Astrocyte of the spinal cord (primary cell): ENCODE measurements around the gene PSME3IP1.
"Not testable (repeated sequence)": the region's sequence is repeated elsewhere in the genome, so short reads cannot be mapped to it uniquely, and the experiment has no call there.

Source experiments
- DNase-seq: peaks from one replicate; pipeline ENCODE4 v3.0.0; 2011; ENCODE audit warnings: low read depth, low spot score
- H3K4me3 ChIP-seq: 2 replicates; pipeline ENCODE4 v1.5.1; 2011; ENCODE audit warnings: low read depth, mild to moderate bottlenecking, low read length, moderate library complexity
- in situ Hi-C: cut with HindIII; loops from 2 replicates; pipeline ENCODE4 v1.10.0; 2017; ENCODE audit warnings: low sequenced_read_pairs
- TF ChIP-seq, protein P1 (sequence below): IDR thresholded peaks from 2 replicates; pipeline ENCODE4 v1.5.1; 2012; ENCODE audit warnings: low read depth, mild to moderate bottlenecking, low read length, inconsistent platforms

PSME3IP1 gene

DNA sequence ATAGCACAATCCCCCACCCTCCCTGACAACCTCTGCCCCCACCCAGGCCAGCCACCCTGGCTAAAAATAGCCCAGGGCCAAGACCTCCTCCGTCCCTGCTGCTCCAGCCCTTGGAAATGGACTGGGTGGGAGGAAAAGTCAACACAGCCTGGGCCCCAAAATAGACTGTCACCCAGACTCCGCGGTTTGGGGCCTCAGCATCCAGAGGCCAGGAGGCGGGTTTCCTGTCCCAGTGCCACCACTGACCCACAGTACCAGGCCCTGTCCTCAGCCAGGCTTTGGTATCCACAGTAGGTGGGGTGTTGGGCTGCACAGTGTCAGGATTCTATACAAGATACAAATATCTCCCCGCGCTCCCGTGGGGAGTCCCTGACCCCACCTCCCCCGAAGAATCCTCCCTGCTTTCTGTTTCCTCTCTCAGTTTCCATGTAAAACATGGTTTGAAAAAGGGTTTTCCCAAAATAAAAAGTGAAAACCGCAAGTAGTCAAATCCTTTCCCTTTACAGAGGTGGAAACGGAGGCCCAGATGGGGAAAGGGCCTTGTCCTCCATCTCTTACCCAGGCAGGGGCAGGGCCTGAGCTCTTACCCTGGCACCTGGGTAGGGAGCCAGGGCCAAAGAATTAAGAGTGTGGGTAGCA is 73.3 kb downstream of the PSME3IP1 start:
- TF ChIP-seq, protein P1, sequence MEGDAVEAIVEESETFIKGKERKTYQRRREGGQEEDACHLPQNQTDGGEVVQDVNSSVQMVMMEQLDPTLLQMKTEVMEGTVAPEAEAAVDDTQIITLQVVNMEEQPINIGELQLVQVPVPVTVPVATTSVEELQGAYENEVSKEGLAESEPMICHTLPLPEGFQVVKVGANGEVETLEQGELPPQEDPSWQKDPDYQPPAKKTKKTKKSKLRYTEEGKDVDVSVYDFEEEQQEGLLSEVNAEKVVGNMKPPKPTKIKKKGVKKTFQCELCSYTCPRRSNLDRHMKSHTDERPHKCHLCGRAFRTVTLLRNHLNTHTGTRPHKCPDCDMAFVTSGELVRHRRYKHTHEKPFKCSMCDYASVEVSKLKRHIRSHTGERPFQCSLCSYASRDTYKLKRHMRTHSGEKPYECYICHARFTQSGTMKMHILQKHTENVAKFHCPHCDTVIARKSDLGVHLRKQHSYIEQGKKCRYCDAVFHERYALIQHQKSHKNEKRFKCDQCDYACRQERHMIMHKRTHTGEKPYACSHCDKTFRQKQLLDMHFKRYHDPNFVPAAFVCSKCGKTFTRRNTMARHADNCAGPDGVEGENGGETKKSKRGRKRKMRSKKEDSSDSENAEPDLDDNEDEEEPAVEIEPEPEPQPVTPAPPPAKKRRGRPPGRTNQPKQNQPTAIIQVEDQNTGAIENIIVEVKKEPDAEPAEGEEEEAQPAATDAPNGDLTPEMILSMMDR = no peak
- in situ Hi-C loops = no loop called here
- no peak for DNase-seq
- no peak overlapping the region for H3K4me3 ChIP-seq

DNA sequence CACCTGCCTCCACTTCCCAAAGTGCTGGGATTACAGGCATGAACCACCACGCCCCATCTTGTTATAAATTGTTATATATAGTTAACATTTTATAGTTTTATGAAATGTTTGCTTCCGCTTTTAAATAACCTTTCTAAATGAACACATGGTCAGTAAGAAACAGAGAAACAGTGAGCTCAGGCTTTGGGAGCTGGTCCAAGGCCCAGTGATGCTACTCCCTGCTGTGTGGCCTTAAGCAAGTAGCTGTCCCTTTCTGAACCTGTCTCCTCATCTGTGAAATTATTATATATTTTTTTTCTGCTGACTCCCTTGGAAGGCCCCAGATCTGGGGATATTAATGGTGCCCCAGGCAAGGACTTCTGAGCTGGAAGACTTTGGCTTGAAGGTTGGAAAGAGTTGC is 74.4 kb downstream of the PSME3IP1 start:
- TF ChIP-seq, protein P1 = no peak
- in situ Hi-C loops = no loop called here
- DNase-seq = no peak
- H3K4me3 ChIP-seq = no peak overlapping the region

DNA sequence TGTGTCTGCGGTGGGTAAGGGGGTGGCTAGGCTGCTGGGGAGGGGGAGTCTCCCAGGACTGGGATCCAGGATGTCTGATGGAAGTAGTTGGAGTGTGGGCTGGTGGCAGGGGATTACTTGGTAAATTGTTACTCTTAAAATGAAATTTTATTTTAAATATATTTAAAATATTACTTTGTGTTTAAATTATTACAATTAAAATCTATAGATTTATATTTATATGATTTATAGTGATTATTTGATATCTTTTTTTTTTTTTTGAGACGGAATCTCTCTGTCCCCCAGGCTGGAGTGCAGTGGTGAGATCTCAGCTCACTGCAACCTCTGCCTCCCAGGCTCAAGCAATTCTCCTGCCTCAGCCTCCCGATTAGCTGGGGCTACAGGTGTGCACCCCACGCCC is 74.9 kb downstream of the PSME3IP1 start:
- no peak for DNase-seq
- TF ChIP-seq, protein P1 = no peak
- in situ Hi-C loops = no loop called here

DNA sequence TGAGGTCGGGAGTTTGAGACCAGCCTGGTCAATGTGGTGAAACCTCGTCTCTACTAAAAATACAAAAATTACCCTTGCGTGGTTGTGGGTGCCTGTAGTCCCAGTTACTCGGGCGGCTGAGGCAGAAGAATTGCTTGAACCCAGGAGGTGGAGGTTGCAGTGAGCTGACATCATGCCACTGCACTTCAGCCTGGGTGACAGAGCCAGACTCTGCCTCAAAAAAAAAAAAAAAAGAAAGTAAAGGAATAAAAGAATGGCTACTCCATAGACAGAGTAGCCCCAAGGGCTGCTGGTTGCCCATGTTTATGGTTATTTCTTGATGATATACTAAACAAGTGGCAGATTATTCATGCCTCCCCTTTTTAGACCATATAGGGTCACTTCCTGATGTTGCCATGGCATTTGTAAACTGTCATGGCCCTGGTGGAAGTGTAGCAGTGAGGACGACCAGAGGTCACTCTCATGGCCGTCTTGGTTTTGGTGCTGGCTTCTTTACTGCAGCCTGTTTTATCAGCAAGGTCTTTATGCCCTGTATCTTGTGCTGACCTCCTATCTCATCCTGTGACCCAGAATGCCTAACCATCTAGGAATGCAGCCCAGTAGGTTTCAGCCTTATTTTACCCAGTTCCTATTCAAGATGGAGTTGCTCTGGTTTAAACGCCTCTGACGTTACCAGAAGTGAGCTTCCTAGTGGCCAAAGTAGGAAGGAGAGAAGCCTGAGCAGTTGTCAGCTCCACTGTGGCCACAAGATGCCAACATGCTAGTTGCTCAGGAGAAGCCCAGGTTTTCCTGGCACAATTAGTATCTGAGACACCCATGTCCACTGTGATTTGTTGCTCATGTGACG is 76.4 kb downstream of the PSME3IP1 start:
- H3K4me3 ChIP-seq, DNase-seq, in situ Hi-C loops: not testable (repeated sequence)

More for the DNA sequence above, 74.9 kb downstream of the PSME3IP1 start:
- no peak overlapping the region for H3K4me3 ChIP-seq

DNA sequence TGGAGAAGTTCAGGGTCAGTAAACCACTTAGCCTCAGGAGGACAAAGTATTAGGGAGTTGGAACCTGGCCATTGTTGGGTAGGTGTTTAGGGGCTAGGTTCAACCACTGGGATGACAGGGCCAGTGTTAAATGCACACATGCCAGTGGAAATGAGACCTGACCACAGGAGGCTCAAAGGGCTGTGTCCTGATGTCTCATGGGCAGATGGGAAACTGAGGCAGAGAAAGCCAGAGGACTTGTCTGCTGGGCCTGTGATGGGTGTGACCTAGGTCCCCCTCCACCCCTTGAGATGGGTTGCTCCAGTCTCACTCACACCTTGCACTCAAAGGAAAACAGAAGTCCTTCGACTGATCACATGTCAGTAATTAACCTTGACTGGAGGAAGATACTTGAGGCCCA is 77.4 kb downstream of the PSME3IP1 start:
- no peak for DNase-seq
- H3K4me3 ChIP-seq = no peak overlapping the region
- in situ Hi-C loops = no loop called here
- TF ChIP-seq, protein P1 = no peak

DNA sequence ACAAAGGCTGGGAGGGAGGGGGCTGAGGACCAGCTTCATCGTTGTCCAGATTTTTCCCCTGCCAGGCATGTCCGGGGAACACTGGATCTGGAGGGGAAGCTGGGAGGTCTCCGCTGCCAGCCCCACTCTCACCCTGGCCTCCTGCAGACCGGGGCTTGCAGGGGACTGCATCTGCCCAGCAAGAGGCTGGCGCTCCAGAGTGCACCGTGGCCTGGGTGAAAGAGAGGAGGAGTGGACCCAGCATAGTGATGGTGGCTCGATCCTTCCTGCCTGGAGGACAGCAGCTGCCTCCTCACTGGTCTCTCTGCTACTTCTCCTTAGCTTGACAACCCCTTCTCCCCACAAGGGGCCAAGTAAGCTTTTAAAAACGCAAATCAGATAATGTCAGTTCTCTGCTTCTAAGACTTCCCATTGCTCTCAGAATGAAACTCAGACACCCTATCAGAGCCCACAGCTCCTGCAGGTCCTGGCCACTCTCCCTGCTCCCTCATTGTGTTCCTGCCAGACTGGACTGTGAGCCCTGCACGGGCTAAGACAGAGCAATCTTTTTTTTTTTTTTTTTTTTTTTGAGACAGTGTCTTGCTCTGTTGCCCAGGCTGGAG is 78.4 kb downstream of the PSME3IP1 start:
- DNase-seq = no peak
- TF ChIP-seq, protein P1 = no peak
- in situ Hi-C loops = no loop called here
- no peak overlapping the region for H3K4me3 ChIP-seq

DNA sequence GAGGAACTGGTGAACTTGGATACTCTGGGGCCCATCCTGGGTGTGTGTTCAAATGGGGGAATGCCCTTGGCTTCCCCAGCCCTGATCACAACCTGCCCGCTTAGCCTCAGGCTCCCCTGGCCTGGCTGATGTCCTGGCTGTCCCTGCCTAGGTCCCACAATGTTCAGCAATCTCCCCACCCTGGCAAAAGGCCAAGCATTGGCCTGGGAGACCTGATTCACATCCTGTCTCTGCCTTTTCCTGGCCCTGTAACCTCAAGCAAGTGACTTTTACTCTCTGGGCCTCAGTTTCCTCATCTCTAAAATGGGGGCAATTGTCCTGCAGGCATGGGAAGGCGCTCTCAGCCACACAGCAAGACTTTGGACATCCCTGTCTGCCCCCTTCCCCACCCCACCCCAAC is 79.1 kb downstream of the PSME3IP1 start:
- in situ Hi-C loops = no loop called here
- DNase-seq = no peak
- no peak overlapping the region for H3K4me3 ChIP-seq
- TF ChIP-seq, protein P1 = no peak
